GM18868 (cell line): ENCODE measurements around the gene AGAP1.

ENCODE experiments used
- ATAC-seq: cut with Tn5 transposase; IDR thresholded peaks from one replicate; pipeline ENCODE4 v1.9.1; 2021; ENCODE audit warnings: mild to moderate bottlenecking, moderate library complexity; ENCODE audit not compliant: unreplicated experiment

The AGAP1 gene

GRCh38 chr2:235726554-235726953 is 232.7 kb downstream of the AGAP1 start:
- no peak for ATAC-seq

- no peak for ATAC-seq
Measured at GRCh38 chr2:235727174-235727573, 233.3 kb downstream of the AGAP1 start.

- no peak for ATAC-seq
Measured at GRCh38 chr2:235727891-235728799, 234.3 kb downstream of the AGAP1 start.

DNA sequence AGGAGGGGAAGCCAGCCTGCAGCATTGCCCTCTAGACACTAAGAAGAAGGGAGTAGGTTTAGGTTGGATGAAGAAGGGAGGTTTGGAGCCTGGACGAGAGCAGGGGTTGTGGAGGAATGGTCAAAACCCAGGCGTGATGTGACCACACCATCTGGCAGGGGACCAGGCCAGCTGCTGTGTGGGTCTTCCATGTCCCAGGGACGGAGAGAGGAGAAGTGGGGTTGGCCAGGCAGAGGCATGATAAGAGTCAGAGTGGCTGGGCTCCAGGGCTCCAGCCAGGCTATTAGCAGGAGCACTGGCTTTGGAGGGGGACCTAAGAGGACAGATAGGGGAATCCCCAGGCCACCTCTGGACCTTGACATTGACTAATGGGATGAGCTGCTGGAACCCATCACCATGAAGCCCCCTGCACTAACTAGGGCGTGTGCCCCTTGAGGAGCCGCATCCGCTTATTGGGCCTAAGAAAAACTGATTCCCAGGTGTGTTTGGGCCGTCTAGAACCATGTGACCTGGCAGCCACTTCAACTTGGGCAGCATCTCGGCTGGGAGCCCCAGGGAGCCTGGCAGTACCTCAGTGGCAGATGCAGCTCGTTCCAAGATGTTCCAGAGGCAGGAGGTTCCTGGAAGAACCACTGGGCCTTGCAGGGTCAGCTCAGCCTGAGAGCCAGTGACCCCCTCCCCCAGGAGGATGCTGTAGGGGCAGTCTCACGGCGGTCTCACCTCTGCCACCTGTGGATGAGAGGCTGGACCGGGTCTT is 235.1 kb downstream of the AGAP1 start:
- no peak for ATAC-seq

- no peak for ATAC-seq
Measured at GRCh38 chr2:235729557-235729947, 235.7 kb downstream of the AGAP1 start.

DNA sequence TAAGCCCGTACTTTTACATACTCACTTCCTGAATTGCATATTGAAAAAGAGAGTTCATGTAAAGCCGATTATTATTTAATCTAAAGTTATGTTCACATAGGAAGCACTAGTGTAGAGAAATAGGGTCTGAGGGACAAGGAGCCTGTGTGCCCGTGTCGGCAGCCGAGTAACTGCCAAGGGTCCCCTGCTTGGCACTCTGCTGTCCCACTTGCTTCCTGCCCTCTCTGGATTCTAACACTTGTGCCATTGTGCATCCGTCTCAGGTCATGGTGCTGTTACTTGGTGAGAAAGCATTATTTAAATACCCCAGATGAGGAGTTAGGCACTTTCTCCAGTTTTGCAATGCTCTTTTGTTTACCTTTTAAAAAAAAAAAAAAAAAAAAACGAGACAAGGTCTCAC is 236.3 kb downstream of the AGAP1 start:
- no peak for ATAC-seq

- ATAC-seq: no peak
Measured at GRCh38 chr2:235733761-235734160, 239.9 kb downstream of the AGAP1 start.

DNA sequence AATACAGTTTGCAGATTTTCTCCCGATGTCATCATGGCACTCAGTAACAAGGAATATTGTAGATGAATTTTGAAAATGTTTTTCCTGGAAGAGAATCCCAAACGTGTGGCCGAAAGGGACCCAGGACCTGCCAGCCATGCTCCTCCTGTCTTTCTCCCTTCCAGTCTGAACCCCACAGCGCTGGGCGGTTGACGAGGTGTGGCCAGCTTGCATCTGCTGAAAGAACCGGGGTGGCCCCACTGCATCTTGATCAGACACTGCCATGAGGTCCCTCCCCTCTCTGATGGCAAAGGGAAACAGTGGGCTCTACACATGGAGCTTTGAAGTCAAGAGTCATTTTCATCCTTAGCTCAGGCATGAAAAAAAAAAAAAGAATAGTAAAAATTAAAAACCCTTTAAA is 240.3 kb downstream of the AGAP1 start:
- ATAC-seq: no peak

GRCh38 chr2:235734688-235735231 is 240.9 kb downstream of the AGAP1 start:
- ATAC-seq: no peak

DNA sequence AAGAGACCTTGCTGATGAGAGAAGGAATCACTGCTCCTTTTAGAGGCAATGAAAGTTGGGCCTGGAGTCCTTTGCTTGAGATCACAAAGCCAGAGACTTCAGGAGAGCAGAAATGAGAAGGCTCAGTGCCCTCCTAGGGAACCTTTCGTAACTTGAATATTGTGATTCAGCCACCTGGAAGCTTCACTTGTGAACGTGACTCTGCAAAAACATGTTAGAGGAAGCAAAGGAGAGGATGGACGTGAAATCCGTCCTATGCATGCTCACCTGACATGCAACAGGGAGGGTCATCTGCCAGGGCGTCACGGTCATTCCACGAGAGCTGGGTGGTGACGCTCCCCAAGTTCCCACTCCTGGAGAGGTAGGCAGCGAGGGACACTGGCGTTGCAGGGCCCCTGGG is 243.6 kb downstream of the AGAP1 start:
- no peak for ATAC-seq

- no peak for ATAC-seq
Measured at GRCh38 chr2:235737840-235738239, 244.0 kb downstream of the AGAP1 start.

DNA sequence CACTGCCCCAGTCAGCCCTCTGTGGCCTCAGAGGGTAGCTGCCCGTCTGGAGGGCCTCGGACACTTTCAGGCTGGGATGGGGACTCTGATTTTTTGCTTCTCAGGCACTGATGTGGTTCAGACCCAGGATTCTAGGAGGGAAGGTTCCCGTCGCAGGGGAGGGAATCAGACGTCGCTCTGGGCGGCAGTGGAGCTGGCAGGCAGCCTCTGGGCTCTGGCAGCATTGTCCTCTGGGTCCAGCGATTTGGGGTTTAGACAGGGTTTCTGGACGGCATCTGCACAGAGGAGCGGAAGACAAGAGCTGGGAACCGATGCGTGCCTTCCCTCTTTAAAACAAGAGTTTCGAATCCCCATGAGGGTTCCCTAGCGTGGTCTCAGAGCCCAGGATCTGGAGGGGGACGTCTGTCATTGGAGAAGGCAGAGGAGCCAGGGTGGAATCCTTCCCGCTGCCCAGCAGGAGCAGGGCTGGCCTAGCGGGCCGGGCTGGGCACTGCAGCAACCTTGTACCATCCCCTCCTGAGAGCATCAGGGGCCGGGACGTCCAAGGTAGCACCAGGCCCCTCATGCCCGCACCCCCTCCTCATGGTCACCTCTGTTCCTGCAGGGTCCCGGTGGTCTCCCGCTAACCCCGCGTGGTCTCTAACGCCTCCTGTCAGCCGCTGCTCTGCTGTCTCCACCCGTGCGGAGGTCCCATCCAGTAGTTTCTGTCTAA is 246.0 kb downstream of the AGAP1 start:
- no peak for ATAC-seq

DNA sequence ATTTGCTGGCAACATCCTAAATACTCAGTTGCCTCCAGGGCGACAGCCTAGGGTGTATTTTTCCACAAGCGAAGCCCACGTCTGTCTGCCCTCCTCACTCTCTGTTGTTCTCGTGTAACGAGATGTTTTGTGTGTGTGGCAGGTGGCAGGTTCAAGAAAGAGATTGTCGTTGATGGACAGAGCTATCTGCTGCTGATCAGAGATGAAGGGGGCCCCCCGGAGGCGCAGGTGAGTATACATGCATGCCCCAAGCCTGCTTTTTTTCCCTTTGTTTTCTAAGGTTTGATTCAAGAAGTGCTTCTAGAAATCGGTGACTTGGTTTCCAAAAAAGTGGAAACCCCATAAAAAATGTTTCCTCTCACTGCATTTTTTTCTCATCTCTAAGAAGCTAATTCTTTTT is 247.0 kb downstream of the AGAP1 start:
- ATAC-seq: no peak

DNA sequence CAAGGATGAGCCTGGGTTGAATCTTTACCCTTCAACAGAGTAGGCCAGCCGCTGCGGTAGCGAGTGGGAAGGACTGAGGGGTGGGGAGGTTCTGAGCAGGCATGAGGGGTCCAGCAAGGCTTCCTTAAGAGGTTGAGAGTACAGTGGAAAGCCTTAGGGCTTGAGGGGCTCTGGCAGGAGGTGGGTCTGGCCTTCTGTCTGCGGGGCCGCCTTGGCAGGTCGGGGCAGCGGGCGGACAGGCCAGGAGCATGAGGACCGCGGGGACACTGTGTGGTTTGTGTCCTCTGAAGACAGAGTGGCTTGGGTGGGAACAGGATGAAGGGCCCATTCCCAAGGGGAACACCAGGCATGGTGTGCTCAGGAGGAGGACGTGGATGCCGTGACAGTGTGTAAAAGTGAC is 250.3 kb downstream of the AGAP1 start:
- no peak for ATAC-seq

DNA sequence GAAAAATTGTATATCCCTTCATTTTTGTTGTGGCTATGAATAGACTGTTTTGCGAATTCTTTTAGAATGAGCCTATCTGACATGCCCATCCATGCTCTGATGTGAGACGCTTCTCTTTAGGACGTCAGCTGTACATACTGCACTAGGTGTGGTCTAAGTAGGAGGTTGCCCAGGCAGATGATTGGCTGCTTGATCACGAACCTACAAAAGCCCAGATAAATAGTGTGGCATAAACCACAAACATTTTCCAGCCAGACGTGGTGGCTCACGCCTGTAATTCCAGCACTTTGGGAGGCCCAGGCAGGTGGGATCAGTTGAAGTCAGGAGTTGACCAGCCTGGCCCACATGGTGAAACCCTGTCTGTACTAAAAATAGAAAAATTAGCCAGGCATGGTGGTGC is 251.8 kb downstream of the AGAP1 start:
- no peak for ATAC-seq

- ATAC-seq: no peak
Measured at GRCh38 chr2:235746257-235746934, 252.6 kb downstream of the AGAP1 start.

DNA sequence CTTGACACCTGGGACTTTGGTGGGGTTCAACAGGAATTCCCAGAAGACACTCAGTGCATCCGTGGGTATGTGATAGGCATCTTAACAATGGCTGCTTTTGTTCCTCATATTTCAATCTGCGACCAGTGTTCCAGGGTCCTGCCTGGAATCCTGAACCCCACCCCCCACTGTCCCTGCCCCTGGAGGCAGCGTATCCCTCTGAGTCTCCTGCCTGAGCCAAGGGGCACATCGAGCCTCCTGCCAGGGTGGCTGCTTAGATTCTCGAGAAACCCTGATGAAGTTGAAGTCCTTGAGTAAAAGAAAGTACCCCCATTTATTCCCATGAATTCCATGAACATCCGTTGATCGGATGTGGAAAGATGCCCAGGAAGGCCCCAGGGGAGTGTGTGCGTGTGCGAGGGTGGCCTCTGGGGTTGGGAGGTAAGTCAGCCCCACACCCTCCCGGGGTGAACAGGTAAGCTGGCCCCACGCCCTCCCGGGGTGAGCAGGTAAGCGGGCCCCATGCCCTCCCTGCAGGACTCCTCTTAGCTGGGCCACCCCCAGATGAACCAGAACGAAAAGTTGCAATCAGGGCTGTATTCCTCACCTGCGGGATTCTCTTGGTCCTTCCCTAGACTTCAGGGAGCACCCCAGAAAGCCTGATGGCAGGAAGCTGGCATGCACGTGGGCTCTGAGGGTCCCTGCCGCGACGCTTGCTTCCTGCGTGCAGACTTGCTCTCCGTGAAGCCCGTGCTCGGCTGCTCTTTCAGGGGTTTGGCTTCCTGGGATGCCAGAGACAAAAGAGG is 253.3 kb downstream of the AGAP1 start:
- no peak for ATAC-seq

DNA sequence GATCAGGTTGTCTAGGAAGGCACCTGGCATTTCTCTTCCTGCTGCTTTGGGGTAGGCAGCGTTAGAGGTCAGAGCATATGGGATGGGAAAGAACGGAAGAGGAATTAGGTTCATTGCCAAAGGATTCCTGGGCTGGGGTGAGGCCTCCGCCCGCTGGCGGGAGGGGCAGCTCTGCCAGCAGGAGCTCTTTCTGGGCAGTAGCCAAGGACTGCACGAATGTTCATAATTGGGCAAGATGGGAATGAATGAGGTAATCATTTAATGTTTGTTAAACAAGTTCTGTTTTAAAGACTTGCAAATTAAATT is 253.9 kb downstream of the AGAP1 start:
- ATAC-seq: no peak

DNA sequence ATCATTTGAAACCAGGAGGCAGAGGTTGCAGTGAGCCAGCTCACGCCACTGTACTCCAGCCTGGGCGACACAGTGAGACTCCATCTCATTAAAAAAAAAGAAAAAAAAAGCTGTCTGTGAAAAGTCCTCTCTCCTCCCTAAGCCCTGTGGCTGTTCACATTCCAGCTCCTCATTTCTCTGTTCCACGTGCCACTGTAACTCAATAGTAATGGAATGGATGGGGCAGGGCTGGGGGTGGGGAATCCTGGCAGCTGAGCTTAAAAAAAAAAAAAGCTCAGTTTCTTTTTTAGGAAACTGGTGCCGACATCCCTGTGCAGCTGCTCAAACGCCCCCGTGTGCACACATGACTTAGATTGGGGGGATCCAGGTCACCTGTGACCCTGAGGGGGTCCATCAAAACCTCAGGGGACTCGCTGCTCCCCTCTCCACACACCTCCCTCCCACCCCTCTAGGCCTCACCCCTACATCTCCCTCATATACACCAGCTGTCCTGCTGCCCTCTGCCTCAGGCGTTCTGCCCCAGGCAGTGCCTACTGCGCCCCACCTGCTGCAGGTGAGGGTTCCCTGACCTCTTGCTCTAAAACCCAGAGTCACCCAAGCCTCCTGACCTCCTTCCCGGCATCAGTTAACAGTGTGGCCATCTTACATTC is 255.4 kb downstream of the AGAP1 start:
- no peak for ATAC-seq

DNA sequence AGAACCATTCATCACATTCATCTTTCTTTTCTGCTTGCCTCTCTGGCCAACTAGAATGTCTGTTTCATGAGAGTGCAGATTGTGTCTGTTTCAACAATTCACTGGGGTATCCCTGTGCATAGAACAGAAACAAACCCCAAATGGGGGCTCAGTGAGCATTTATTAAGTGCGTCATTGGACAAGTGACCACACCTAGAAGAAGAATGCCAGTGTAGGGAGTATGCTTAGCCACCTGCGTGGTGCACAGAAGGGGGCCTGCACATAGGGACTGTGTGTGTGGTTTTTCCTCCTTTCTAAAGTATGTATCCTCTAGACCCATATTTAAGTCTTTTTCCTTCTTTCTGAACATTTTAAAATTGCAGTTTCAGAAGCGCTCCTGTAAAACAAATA is 255.9 kb downstream of the AGAP1 start:
- ATAC-seq: no peak
